ENCODE results near the gene RAMAC. TPM values are rescaled to one million over a fixed set of nuclear protein-coding genes. Genes with fewer than 3 reads are reported as not detected.
A peak's percentile ranks its signal among the peaks of the same experiment; 100 is the strongest.
"Not testable (repeated sequence)": the region's sequence is repeated elsewhere in the genome, so short reads cannot be mapped to it uniquely, and the experiment has no call there.

RAMAC gene
- total RNA-seq, 5 donors from 2014 or later (not counting 1 experiment from before 2014, with no cell fraction given): 15.7 to 21.4 (median 17.4) TPM

DNA sequence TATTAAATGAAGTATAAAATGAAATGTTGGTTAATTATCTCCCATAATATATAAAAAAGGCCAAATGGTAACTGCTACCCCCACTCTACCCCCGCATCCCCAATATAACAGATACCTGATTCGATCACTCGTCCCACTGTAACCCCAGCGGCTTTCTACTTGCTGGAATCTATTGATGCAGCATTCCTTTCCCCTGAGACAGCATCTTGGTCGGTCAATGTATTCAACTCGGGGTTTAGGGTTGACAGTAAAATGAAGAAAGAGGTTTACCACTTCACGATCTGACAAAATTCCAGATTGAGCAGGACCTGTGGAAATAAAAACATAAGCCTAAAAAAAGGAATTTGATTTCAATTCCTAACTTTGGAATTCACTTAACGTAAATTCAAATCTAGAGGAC, 44.0 kb downstream of the RAMAC start:
- 100% methylated on average over 3 of the region's 8 CpGs for WGBS (ENCODE audit: insufficient coverage)
- peaks cover 3 to 39% of the 10 kb centered on the region in 2 donors for H3K36me3 ChIP-seq (ENCODE audit: control insufficient read depth in 2 of 2, extremely low read depth in 1 of 2, insufficient read depth in 1 of 2, low read length in 1 of 2)
- DNase-seq: no peak
- ChIA-PET CTCF (no interaction called here), POLR2A (no interaction called here)
- H3K27me3 ChIP-seq (replicated peaks in 1 of 2; ENCODE audit: control insufficient read depth in 2 of 2, extremely low read depth in 1 of 2, insufficient read depth in 2 of 2, low read length in 1 of 2): no peaks in the 10 kb centered on the region
- Mint-ChIP-seq H3K27ac (no peak overlapping the region), H3K4me3 (no peak overlapping the region), H3K27me3 (no peaks in the 10 kb centered on the region), H3K9me3 (no peaks in the 10 kb centered on the region), H3K4me1 (peaks cover 9 to 14% (median 13%) of the 10 kb centered on the region in 3 donors), H3K36me3 (peaks cover 36% of the 10 kb centered on the region)
- no peak overlapping the region for H3K4me3 ChIP-seq (ENCODE audit: control insufficient read depth in 1 of 2, extremely low read depth in 1 of 2, low read length in 1 of 2)
- no peak for ATAC-seq (replicated peaks in 1 of 4)
- H3K4me1 ChIP-seq (ENCODE audit: control insufficient read depth in 1 of 2, extremely low read depth in 1 of 2, insufficient read depth in 2 of 2, low read length in 2 of 2): no peaks in the 10 kb centered on the region
- H3K27ac ChIP-seq (ENCODE audit: low read length): no peak overlapping the region
- no peaks in the 10 kb centered on the region for H3K9me3 ChIP-seq

DNA sequence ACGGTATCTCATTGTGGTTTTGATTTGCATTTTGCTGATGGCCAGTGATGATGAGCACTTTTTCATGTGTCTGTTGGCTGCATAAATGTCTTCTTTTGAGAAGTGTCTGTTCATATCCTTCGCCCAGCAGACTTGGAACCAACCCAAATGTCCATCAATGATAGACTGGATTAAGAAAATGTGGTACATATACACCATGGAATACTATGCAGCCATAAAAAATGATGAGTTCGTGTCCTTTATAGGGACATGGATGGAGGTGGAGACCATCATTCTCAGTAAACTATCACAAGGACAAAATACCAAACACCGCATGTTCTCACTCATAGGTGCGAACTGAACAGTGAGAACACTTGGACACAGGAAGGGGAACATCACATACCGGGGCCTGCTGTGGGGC, 45.2 kb downstream of the RAMAC start:
- POLR2A ChIA-PET; H3K27me3 Mint-ChIP-seq; H3K4me3 Mint-ChIP-seq; CTCF ChIA-PET; DNase-seq; H3K27ac ChIP-seq (ENCODE audit: low read length); H3K9me3 Mint-ChIP-seq; H3K4me3 ChIP-seq (ENCODE audit: control insufficient read depth in 1 of 2, extremely low read depth in 1 of 2, low read length in 1 of 2); H3K4me1 ChIP-seq (ENCODE audit: control insufficient read depth in 1 of 2, extremely low read depth in 1 of 2, insufficient read depth in 2 of 2, low read length in 2 of 2); H3K27me3 ChIP-seq (replicated peaks in 1 of 2; ENCODE audit: control insufficient read depth in 2 of 2, extremely low read depth in 1 of 2, insufficient read depth in 2 of 2, low read length in 1 of 2); ATAC-seq (replicated peaks in 1 of 4); H3K9me3 ChIP-seq; H3K27ac Mint-ChIP-seq: not testable (repeated sequence)
- Mint-ChIP-seq H3K36me3 (peaks cover 44% of the 10 kb centered on the region), H3K4me1 (peaks cover 16 to 22% (median 21%) of the 10 kb centered on the region in 3 donors)
- no CpG with 5 or more reads among the region's 6 CpGs for whole genome bisulfite sequencing (ENCODE audit: insufficient coverage)
- peaks cover 3 to 39% of the 10 kb centered on the region in 2 donors for H3K36me3 ChIP-seq (ENCODE audit: control insufficient read depth in 2 of 2, extremely low read depth in 1 of 2, insufficient read depth in 1 of 2, low read length in 1 of 2)

DNA sequence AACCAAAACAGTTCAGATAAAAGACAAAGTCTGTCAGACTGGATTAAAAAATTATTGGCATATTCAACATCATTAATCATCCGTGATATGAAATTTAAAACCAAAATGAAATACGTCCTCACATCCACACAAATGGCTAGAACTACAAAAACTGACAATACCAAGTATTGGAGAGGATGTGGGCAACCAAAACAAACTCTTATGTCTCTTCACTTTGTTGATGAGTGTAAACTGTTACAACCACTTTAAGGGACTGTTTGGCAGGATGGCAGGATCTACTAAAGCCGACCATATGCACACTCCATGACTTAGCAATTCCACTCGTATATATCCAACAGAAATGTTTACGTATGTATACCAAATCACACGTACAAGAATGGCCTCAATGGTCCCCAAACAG, 50.2 kb downstream of the RAMAC start:
- Histone ChIP-seq H3K27me3 (replicated peaks in 1 of 2; ENCODE audit: control insufficient read depth in 2 of 2, extremely low read depth in 1 of 2, insufficient read depth in 2 of 2, low read length in 1 of 2) (no peaks in the 10 kb centered on the region), H3K4me3 (ENCODE audit: control insufficient read depth in 1 of 2, extremely low read depth in 1 of 2, low read length in 1 of 2) (no peak overlapping the region), H3K4me1 (ENCODE audit: control insufficient read depth in 1 of 2, extremely low read depth in 1 of 2, insufficient read depth in 2 of 2, low read length in 2 of 2) (no peaks in the 10 kb centered on the region), H3K36me3 (ENCODE audit: control insufficient read depth in 2 of 2, extremely low read depth in 1 of 2, insufficient read depth in 1 of 2, low read length in 1 of 2) (peaks cover 3 to 39% of the 10 kb centered on the region in 2 donors), H3K27ac (ENCODE audit: low read length) (no peak overlapping the region), H3K9me3 (peaks cover 2% of the 10 kb centered on the region)
- DNase-seq: no peak
- peaks cover 64% of the 10 kb centered on the region for H3K36me3 Mint-ChIP-seq
- ChIA-PET POLR2A (interaction anchor here in 1 of 2 donors (0.6 kb wide), 1 partner anchor 31 kb away, joined by 5 read pairs; the partner anchor contains the start of gene BTBD1), CTCF (interaction anchor here in 1 of 2 donors (0.7 kb wide), 1 partner anchor 395 kb away, joined by 4 read pairs; no protein-coding TSS in a partner anchor)
- H3K27me3 Mint-ChIP-seq: no peaks in the 10 kb centered on the region
- peaks cover 0 to 4% (median 0%) of the 10 kb centered on the region in 3 donors for H3K9me3 Mint-ChIP-seq
- WGBS (ENCODE audit: insufficient coverage): no CpG with 5 or more reads among the region's 6 CpGs
- no peak overlapping the region for H3K4me3 Mint-ChIP-seq
- peak overlapping the region in 1 of 2 donors; percentile 55 for H3K27ac Mint-ChIP-seq
- H3K4me1 Mint-ChIP-seq: peaks cover 47 to 55% (median 51%) of the 10 kb centered on the region in 3 donors
- no peak for ATAC-seq (replicated peaks in 1 of 4)

DNA sequence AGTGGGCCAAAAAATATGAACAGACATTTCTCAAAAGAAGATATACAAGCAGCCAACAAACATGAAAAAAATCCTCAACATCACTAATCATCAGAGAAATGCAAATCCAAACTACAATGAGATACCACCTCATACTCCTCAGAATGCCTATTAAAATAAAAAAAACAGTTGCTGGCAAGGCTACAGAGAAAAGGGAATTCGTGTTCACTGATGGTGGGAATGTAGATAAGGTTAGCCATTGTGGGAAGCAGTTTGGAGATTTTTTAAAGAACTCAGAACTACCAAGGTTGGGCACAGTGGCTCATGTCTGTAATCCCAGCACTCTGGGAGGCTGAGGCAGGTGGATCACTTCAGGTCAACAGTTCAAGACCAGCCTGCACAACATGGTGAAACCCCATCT, 53.2 kb downstream of the RAMAC start:
- no peaks in the 10 kb centered on the region for H3K27me3 ChIP-seq (replicated peaks in 1 of 2; ENCODE audit: control insufficient read depth in 2 of 2, extremely low read depth in 1 of 2, insufficient read depth in 2 of 2, low read length in 1 of 2)
- H3K4me1 ChIP-seq (ENCODE audit: control insufficient read depth in 1 of 2, extremely low read depth in 1 of 2, insufficient read depth in 2 of 2, low read length in 2 of 2): no peaks in the 10 kb centered on the region
- Mint-ChIP-seq H3K27me3 (no peaks in the 10 kb centered on the region), H3K4me1 (peaks cover 44 to 61% (median 51%) of the 10 kb centered on the region in 3 donors), H3K36me3 (peaks cover 73% of the 10 kb centered on the region), H3K27ac (peak overlapping the region; percentile 61 to 69), H3K9me3 (peaks cover 0 to 4% (median 0%) of the 10 kb centered on the region in 3 donors), H3K4me3 (no peak overlapping the region)
- H3K9me3 ChIP-seq: peaks cover 2% of the 10 kb centered on the region
- DNase-seq: no peak
- H3K27ac ChIP-seq (ENCODE audit: low read length): no peak overlapping the region
- H3K4me3 ChIP-seq (ENCODE audit: control insufficient read depth in 1 of 2, extremely low read depth in 1 of 2, low read length in 1 of 2): no peak overlapping the region
- ChIA-PET CTCF (no interaction called here), POLR2A (no interaction called here)
- no peak for ATAC-seq (replicated peaks in 1 of 4)
- peaks cover 2 to 43% of the 10 kb centered on the region in 2 donors for H3K36me3 ChIP-seq (ENCODE audit: control insufficient read depth in 2 of 2, extremely low read depth in 1 of 2, insufficient read depth in 1 of 2, low read length in 1 of 2)
- WGBS (ENCODE audit: insufficient coverage): 100% methylated on average over 1 of the region's 1 CpG

Other genes starting within 250 kb of the RAMAC start
- not detected for gene FSD2, start 180.1 kb upstream of the RAMAC start, total RNA-seq
- 10 to 100 TPM; 28.1 to 60.8 (median 34.1) TPM for gene WHAMM, start 176.6 kb upstream of the RAMAC start, total RNA-seq
- gene HOMER2, start 33.5 kb upstream of the RAMAC start, total RNA-seq: 1 to 10 TPM; 2.7 to 9.1 (median 7.3) TPM
- gene C15orf40, start 25.4 kb downstream of the RAMAC start, total RNA-seq: 10 to 100 TPM; 13.8 to 40.5 (median 37.7) TPM
- gene BTBD1, start 81.0 kb downstream of the RAMAC start, total RNA-seq: 10 to 100 TPM; 34.8 to 38.4 (median 36.2) TPM
- gene TM6SF1, start 121.4 kb downstream of the RAMAC start, total RNA-seq: 1 to 10 TPM in 2 of 5 donors, under 1 TPM in 2, not detected in 1; 0.33 to 2.1 (median 0.84) TPM
- 10 to 100 TPM in 2 of 5 donors, 1 to 10 TPM in 3; 3.7 to 13.4 (median 9.9) TPM for gene HDGFL3, start 221.6 kb downstream of the RAMAC start, total RNA-seq